ENCODE results near the gene PABPN1. TPM values are rescaled to one million over a fixed set of nuclear protein-coding genes. Genes with fewer than 3 reads are reported as not detected.

The PABPN1 gene
- total RNA-seq, 1 donor from 2014 or later = 134 TPM

DNA sequence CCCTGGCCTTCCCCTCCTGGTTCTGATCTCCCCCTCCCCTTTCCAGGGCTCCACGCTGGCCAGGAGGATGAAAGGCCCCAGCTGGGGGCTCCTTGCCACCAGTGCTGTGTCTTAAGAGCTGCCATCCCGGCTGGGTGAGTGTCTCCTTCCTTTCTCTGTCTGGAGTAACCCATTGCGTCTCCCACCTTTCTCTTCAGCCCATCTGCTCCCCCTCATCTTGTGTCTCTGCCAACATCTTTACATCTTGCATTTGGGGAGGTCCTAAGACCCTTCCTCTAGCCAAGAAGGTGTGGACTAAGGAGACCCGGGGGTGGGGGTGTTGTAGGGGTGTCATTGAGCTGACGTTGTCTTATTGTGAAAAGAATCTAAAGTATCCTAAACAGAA lies 14.1 kb upstream of the PABPN1 start:
- no peak for FAIRE-seq
- H3K27me3 ChIP-seq (ENCODE audit: control insufficient read depth, insufficient read depth, low read length) = no peaks in the 10 kb centered on the region
- peaks cover 20% of the 10 kb centered on the region for H3K36me3 ChIP-seq (ENCODE audit: control insufficient read depth, insufficient read depth, low read length)
- H3K4me3 ChIP-seq (ENCODE audit: low read depth, low read length) = peak overlapping the region; percentile 52
- DNase-seq (ENCODE audit: low read depth) = no peak
- TF ChIP-seq, protein P1, sequence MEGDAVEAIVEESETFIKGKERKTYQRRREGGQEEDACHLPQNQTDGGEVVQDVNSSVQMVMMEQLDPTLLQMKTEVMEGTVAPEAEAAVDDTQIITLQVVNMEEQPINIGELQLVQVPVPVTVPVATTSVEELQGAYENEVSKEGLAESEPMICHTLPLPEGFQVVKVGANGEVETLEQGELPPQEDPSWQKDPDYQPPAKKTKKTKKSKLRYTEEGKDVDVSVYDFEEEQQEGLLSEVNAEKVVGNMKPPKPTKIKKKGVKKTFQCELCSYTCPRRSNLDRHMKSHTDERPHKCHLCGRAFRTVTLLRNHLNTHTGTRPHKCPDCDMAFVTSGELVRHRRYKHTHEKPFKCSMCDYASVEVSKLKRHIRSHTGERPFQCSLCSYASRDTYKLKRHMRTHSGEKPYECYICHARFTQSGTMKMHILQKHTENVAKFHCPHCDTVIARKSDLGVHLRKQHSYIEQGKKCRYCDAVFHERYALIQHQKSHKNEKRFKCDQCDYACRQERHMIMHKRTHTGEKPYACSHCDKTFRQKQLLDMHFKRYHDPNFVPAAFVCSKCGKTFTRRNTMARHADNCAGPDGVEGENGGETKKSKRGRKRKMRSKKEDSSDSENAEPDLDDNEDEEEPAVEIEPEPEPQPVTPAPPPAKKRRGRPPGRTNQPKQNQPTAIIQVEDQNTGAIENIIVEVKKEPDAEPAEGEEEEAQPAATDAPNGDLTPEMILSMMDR (IDR thresholded peaks at IDR 0.05; ENCODE audit: insufficient read depth, low read length, severe bottlenecking) = no peak

DNA sequence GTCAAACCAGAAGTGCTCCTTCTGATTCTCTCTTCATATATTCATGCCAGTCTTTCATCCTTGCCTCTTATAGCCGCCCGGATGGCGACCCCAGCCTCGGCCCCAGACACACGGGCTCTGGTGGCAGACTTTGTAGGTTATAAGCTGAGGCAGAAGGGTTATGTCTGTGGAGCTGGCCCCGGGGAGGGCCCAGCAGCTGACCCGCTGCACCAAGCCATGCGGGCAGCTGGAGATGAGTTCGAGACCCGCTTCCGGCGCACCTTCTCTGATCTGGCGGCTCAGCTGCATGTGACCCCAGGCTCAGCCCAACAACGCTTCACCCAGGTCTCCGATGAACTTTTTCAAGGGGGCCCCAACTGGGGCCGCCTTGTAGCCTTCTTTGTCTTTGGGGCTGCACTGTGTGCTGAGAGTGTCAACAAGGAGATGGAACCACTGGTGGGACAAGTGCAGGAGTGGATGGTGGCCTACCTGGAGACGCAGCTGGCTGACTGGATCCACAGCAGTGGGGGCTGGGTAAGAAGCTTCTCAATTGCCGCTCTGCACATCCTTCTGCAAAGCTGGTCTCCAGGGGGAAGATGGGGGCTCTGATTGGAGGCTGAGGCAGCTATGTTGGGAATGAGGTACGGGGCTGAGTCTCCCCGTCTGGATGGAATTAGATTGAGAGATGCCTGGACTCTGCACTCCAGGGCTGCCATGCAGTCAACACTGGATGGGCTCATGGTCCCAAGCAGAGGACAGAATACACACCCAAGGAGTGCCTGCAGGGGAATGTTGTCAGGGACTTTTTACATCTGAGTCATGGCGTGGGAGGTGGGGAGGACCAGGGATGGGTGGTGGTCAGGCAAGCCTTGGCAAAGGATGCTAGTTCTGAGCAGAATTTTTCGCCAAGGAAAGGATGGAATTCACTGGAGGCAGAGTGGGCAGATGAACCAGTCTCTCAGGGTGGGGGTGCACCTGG lies 13.3 kb upstream of the PABPN1 start:
- H3K36me3 ChIP-seq (ENCODE audit: control insufficient read depth, insufficient read depth, low read length) = peaks cover 20% of the 10 kb centered on the region
- DNase-seq (ENCODE audit: low read depth) (peak; percentile 85), FAIRE-seq (no peak)
- H3K27me3 ChIP-seq (ENCODE audit: control insufficient read depth, insufficient read depth, low read length) = no peaks in the 10 kb centered on the region
- H3K4me3 ChIP-seq (ENCODE audit: low read depth, low read length) = peak overlapping the region; percentile 52
- TF ChIP-seq, protein P1 (IDR thresholded peaks at IDR 0.05; ENCODE audit: insufficient read depth, low read length, severe bottlenecking) = no peak

DNA sequence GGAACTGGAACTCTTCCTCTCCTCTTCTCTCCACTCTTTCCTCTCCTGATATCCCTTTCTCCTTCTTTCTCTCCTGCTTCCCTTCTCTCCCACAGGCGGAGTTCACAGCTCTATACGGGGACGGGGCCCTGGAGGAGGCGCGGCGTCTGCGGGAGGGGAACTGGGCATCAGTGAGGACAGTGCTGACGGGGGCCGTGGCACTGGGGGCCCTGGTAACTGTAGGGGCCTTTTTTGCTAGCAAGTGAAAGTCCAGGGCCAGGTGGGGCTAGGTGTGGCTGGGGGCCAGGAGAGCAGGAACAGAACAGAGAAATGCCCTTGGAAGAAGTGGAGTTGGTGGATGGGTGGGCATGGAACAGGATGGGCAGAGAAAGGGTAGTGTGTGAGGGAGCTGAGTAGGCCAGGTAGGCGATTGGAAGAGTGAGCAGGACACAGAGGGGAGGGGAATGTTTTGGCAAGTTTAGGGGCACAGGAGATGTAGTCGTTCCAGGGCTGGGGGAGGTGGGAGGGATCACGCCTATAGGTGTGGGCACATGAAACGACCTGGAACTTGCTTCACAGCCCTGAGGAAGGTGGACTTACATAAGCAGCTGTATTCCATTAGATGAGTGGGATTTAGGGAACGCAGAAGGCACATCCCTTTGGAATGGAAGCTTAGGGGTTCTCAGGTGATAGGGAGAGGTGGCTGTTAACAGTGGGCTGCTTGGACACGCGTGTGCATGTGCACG lies 12.4 kb upstream of the PABPN1 start:
- Histone ChIP-seq H3K4me3 (ENCODE audit: low read depth, low read length) (peak overlapping the region; percentile 5), H3K36me3 (ENCODE audit: control insufficient read depth, insufficient read depth, low read length) (peaks cover 20% of the 10 kb centered on the region), H3K27me3 (ENCODE audit: control insufficient read depth, insufficient read depth, low read length) (no peaks in the 10 kb centered on the region)
- DNase-seq (ENCODE audit: low read depth) (no peak), FAIRE-seq (no peak)
- TF ChIP-seq, protein P1 (IDR thresholded peaks at IDR 0.05; ENCODE audit: insufficient read depth, low read length, severe bottlenecking) = no peak

DNA sequence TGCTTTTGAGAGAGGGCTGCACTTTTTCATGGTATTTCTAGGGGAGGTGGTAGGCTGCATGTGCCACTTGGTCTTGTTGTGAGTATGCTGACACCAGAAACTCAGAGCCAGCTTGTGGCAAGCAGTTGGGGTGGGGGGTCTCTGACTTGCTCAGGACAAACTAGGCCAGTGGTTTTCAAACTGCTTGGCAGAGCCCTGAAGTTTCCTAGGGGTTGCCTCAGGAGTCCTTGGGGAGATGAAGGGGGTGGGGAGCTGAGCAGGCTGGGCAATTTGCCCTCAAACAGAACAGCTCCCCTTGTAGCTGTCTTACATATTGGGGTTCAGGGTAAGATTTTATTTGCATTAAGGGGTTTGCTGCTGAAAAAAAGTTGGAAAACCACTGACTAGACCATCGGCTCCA lies 10.7 kb upstream of the PABPN1 start:
- no peak overlapping the region for H3K4me3 ChIP-seq (ENCODE audit: low read depth, low read length)
- no peaks in the 10 kb centered on the region for H3K27me3 ChIP-seq (ENCODE audit: control insufficient read depth, insufficient read depth, low read length)
- H3K36me3 ChIP-seq (ENCODE audit: control insufficient read depth, insufficient read depth, low read length) = peaks cover 20% of the 10 kb centered on the region
- no peak for FAIRE-seq
- no peak for DNase-seq (ENCODE audit: low read depth)
- TF ChIP-seq, protein P1 (IDR thresholded peaks at IDR 0.05; ENCODE audit: insufficient read depth, low read length, severe bottlenecking) = no peak

DNA sequence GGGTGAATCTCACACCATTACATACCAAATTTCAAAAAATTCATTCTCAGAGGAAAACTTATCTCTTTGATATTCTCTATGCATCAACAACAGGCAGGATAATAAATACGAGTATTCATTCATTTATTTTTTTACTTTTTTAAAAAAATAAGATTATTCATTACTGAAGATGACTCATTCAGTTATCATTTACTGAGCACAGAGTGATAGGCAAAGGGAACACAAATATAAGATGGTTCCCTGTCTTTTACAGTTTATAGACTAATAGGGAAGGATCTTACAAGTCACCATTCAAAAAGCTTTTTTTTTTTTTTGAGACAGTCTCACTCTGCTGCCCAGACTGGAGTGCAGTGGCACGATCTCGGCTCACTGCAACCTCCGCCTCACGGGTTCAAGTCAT lies 5.0 kb upstream of the PABPN1 start:
- Histone ChIP-seq H3K27me3 (ENCODE audit: control insufficient read depth, insufficient read depth, low read length) (no peaks in the 10 kb centered on the region), H3K36me3 (ENCODE audit: control insufficient read depth, insufficient read depth, low read length) (peaks cover 1% of the 10 kb centered on the region), H3K4me3 (ENCODE audit: low read depth, low read length) (no peak overlapping the region)
- FAIRE-seq (no peak), DNase-seq (ENCODE audit: low read depth) (no peak)
- TF ChIP-seq, protein P1 (IDR thresholded peaks at IDR 0.05; ENCODE audit: insufficient read depth, low read length, severe bottlenecking) = no peak

Measured in bronchial epithelial cell (primary cell).